Right renal cortex interstitium (tissue), 3 donors: ENCODE results near the gene NAA35. TPM values are rescaled to one million over a fixed set of nuclear protein-coding genes. Genes with fewer than 3 reads are reported as not detected.
"Not testable (repeated sequence)": the region's sequence is repeated elsewhere in the genome, so short reads cannot be mapped to it uniquely, and the experiment has no call there.

Source experiments
- DNase-seq, 3 donors: peaks; one replicate each; pipeline ENCODE4 v3.0.0-alpha.2; 2013; ENCODE audit warnings: low read depth in 3 of 3, low spot score in 2 of 3
- polyA plus RNA-seq, 3 donors: library from polyadenylated mRNA; unstranded; fragments of 120-200 nt; gene quantifications; one replicate each; pipeline ENCODE4 v1.2.1, GENCODE V29; 2013; ENCODE audit not compliant: insufficient read length in 3 of 3

Gene NAA35
- polyA plus RNA-seq, 3 donors: 35.3 to 38.6 (median 36.0) TPM

GRCh38 chr9:85943757-85944430, 2.9 kb downstream of the NAA35 start:
- DNase-seq: no peak

GRCh38 chr9:85944672-85945071, 3.7 kb downstream of the NAA35 start:
- no peak for DNase-seq

- no peak for DNase-seq
These were observed 8.8 kb downstream of the NAA35 start for GRCh38 chr9:85949586-85950335.

GRCh38 chr9:85959955-85960354, 19.0 kb downstream of the NAA35 start:
- no peak for DNase-seq

GRCh38 chr9:85960688-85961093, 19.7 kb downstream of the NAA35 start:
- no peak for DNase-seq

- DNase-seq: no peak
These were observed 23.6 kb downstream of the NAA35 start for GRCh38 chr9:85964526-85964925.

GRCh38 chr9:85964949-85965348, 24.0 kb downstream of the NAA35 start:
- DNase-seq: no peak

- no peak for DNase-seq
These were observed 28.8 kb downstream of the NAA35 start for GRCh38 chr9:85969727-85970126.

- no peak for DNase-seq
These were observed 30.8 kb downstream of the NAA35 start for GRCh38 chr9:85971731-85972130.

GRCh38 chr9:85973238-85973637, 32.3 kb downstream of the NAA35 start:
- DNase-seq: no peak

- DNase-seq: not testable (repeated sequence)
These were observed 33.2 kb downstream of the NAA35 start for GRCh38 chr9:85974055-85974547.

GRCh38 chr9:85978496-85978895, 37.5 kb downstream of the NAA35 start:
- no peak for DNase-seq

GRCh38 chr9:85981369-85981768, 40.4 kb downstream of the NAA35 start:
- no peak for DNase-seq

GRCh38 chr9:85984457-85984856, 43.5 kb downstream of the NAA35 start:
- DNase-seq: no peak

- no peak for DNase-seq
These were observed 46.3 kb downstream of the NAA35 start for GRCh38 chr9:85987236-85987635.

- no peak for DNase-seq
These were observed 53.2 kb downstream of the NAA35 start for GRCh38 chr9:85994191-85994590.

- no peak for DNase-seq
These were observed 54.2 kb downstream of the NAA35 start for GRCh38 chr9:85995097-85995496.

GRCh38 chr9:85995599-85995998, 54.7 kb downstream of the NAA35 start:
- no peak for DNase-seq

GRCh38 chr9:86005253-86005775, 64.4 kb downstream of the NAA35 start:
- DNase-seq: no peak

GRCh38 chr9:86009133-86009532, 68.2 kb downstream of the NAA35 start:
- no peak for DNase-seq

- no peak for DNase-seq
These were observed 79.8 kb downstream of the NAA35 start for GRCh38 chr9:86020731-86021130.

- DNase-seq: no peak
These were observed 80.2 kb downstream of the NAA35 start for GRCh38 chr9:86021166-86021565.
